Left lobe of liver (tissue), 2 donors: Measurements from ENCODE around the gene SYT7. TPM values are rescaled to one million over a fixed set of nuclear protein-coding genes. Genes with fewer than 3 reads are reported as not detected.

Experiments used
- ATAC-seq: fragments of 200-7000 bp; cut with Tn5 transposase; one replicate; pipeline ENCODE4 v1.9.1; 2020; ENCODE audit warnings: mild to moderate bottlenecking, moderate library complexity
- DNase-seq: peaks from one replicate; pipeline ENCODE4 v3.0.0-alpha.2; 2020; ENCODE audit warnings: low spot score
- total RNA-seq: library from RNA; stranded (reverse); gene quantifications from one replicate; pipeline ENCODE4 v1.2.1, GENCODE V29; 2021
- donor health status: DM: no; HTN: no; CAD: no; lungs with moderate emphysema.
- donor health status: DM: no; HTN: yes; CAD: no.

The SYT7 gene
- total RNA-seq, 1 donor from 2014 or later, result 65.6 TPM

DNA sequence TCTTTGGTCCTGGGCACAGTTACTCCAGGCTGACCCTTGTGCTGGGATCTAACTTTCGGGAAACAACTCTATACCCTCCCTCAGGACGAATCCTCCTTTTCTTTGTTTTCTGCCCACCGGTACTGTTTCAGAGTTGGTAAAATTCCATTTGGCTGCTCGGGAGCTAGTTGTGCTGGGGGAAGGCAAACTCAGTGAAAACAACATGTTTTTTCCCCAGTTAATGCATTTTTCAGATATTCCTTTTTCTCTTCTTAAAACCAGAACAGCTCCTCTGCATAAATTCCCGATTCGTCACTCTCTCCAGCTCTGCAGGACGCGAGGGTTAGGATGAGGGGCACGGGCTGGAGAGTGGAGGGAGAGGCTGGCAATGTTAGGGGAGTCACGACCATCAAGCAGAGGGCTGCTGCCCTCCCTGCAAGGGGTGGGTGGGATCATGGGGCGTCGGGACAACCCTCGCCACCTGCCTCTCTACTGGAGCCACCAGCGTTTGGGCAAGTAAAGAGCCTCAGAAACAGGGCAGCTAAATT is 41.0 kb downstream of the SYT7 start:
- ATAC-seq (no peak), DNase-seq (no peak)

GRCh38 chr11:61539006-61539405 is 41.9 kb downstream of the SYT7 start:
- ATAC-seq, result peak; percentile 27
- DNase-seq, result no peak

DNA sequence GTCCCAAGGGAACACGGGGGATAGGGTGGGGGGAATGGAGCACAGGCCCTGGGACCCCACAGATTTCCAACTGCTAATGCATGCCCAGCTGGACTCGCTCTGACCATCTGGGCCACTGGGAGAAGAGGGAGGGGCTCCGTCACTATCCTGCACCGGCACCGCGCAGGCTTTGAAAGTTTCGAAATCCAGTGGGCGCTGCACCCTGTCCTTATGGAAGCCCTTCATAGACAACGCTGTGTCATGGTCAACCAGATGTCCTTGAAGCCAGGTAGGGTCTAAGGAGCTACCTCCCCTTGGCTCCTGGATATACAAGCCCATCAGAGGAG is 42.3 kb downstream of the SYT7 start:
- ATAC-seq, result no peak
- no peak for DNase-seq

GRCh38 chr11:61537326-61537725 is 43.5 kb downstream of the SYT7 start:
- DNase-seq, result no peak
- no peak for ATAC-seq

DNA sequence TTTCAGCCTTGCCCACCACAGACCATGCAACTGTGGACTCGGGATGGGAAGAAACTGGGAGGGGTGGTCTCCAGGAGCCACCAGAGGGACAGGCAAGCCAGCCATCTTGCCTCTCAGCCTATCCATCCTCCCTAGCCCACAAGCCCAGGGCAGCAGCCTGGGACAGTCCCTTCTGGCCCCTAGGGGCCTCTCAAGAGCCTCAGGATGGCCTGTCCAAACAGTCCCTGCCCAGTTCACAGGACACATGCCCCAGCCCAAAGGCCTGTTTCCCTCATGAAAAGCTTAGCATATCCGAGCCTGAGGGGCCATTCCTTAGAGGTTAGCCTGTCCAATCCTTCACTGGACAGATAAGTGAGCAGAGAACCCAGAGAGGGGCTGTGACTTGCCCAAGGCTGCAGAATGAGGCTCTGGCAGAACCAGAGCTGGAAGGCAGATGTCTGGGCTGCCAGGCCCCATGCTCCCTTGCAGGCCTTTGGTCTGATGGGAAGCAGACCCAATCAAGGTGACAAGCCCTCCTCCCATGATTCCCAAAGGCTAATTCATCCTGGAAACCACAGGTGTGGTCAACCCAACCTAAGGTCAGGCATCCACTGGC is 44.1 kb downstream of the SYT7 start:
- DNase-seq, result no peak
- no peak for ATAC-seq

GRCh38 chr11:61535998-61536675 is 44.7 kb downstream of the SYT7 start:
- DNase-seq (no peak), ATAC-seq (no peak)

DNA sequence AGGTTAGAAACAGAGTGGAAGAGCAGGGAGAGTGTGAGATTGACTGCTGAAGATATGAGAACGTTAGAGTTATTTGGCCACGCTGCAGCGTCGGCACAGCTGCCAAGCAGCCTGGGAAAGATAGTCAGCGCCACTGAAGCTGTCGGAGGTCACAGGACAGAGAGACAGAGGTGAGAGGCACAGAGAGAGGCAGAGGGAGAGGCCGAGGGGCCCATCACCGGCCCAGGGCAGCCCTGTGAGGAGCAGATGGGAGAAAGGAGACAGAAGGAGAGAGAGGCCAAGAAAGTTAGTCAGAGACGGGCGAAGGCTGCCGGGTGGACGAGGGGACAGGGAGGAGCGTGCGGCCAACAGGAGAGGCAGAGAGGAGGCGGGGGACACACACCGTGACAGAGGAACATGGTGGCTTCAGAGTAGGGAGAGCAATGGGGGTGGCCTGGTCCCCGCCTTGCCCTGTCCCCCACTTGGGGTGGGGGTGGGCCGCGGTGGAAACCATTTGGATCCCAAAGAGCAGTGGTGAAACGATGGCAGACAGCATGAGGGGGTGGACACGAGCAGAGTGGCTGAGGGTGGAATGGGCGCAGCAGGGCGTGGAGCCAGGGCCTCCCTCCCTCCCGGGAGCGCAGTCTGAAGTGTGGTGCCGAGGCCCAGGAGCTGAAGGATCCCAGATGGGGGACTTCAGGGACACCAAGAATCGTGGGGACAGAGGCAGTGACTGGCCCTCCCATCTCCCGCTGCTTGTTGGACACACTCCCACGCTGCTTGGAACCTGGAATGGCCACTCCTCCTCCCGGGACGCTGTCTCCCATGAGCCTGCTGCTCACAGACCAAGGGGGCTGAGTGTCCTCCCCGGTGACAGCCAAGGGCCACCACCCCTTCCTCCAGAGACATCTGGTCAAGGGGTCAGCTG is 45.7 kb downstream of the SYT7 start:
- DNase-seq (no peak), ATAC-seq (no peak)

GRCh38 chr11:61534025-61534932 is 46.6 kb downstream of the SYT7 start:
- no peak for DNase-seq
- ATAC-seq, result no peak

GRCh38 chr11:61533401-61533800 is 47.5 kb downstream of the SYT7 start:
- peak; percentile 61 for DNase-seq
- peak; percentile 1 for ATAC-seq

- no peak for DNase-seq
- no peak for ATAC-seq
These were observed 47.9 kb downstream of the SYT7 start for GRCh38 chr11:61533039-61533375.

DNA sequence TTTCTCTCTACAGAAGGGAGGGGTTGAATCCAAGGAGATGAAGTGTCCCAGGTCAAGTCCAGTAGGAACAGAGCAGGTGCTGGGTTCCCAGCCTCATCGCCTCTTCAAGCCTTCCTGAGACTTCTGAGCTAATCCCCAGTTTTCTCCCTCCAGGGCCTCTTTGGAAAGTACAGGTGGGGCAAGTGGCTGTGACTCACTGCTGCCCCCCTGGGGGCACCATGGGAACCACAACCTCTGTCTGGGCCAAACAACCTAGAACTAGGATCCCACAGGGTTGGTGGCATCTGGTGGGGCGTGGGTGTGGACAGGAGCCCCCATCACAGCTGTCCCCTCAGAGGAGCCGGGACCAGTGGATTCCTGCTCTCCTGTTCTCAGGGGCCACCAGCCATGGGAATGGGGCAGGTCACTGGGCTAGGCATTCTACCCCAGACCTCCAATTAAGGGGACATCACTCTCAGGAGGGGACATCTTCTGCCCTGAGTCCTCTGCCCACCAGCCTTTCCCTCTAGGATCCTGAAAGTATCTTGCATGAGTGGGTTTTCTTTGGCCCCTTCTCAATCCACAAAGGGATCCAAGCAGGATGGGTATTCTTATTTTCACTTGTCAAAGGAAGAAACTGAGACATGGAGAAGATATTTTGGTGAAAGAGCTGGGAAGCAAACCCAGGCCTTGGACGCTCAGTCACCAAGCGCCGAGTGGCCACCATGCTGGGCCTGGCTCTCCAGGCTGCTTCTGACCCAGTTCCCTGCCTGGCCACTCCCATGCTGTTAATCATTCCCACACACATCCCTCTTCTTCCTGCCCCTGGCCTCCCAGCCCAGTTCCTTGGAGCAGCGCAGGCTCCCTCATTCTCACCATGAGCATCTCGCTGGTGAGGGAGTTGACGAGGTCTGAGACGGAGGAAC is 48.5 kb downstream of the SYT7 start:
- DNase-seq (peak; percentile 59), ATAC-seq (peak; percentile 52)

GRCh38 chr11:61531044-61531443 is 49.8 kb downstream of the SYT7 start:
- ATAC-seq, result peak; percentile 57
- peak; percentile 91 for DNase-seq

- DNase-seq (peak; percentile 96), ATAC-seq (peak; percentile 62)
These were observed 51.2 kb downstream of the SYT7 start for GRCh38 chr11:61529537-61530225.

- DNase-seq (no peak), ATAC-seq (no peak)
These were observed 52.8 kb downstream of the SYT7 start for GRCh38 chr11:61528114-61528513.

DNA sequence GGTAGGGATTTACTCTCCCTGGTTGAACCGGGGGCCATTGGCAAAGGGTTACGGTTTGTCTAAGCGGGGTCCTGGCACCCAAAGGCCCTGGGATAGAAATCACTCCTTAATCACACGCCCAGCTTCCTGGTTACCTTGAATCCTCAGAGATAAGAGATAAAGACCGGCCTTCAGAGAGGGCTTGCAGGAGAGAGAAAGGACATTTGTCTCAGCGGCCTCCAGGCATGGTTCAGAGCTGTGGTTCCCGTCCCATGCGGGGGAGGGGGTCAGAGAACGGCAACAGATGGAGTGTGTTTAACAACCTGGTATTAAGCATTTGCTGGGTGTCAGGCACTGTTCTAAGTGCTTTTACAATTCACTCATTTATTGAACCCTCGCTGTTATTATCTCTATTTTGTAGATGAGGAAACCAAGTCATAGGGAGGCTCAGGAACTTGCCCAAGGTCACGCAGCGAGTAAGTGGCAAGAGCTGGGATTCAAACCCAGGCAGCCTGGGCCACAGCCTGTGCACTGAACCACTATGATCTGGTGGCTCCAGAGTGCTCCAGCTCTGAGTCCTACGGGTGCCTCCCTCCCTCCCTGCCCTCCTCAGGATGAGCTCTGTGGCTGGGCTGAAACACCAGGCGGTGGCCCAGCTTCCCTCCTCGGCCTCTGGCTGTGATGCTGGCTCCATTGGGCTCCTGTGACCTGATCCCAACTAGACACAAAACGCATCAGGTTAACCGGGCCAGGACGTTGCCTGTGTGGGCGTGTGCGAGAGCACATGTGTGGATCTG is 53.7 kb downstream of the SYT7 start:
- no peak for DNase-seq

DNA sequence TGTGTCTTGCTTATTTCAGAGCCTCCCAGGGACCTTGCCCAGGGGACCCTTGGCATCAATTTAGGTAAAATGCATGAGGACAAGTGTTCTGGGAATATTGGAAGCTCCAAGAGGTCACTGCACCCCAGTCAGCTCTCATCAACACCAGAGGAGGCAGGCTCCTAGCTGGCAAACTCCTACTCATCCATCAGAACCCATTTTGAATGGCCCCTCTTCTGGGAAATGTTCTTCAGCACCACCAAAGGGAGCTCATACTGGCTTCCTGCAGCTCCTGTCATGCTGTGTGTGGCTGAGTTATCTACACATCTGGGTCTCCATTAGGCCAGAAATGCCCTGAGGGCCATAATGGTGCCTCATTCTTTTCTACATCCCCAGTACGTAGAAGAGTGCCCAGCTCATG is 54.6 kb downstream of the SYT7 start:
- no peak for DNase-seq
- no peak for ATAC-seq

More for the DNA sequence above, 53.7 kb downstream of the SYT7 start:
- no peak for ATAC-seq

- ATAC-seq (no peak), DNase-seq (no peak)
These were observed 55.8 kb downstream of the SYT7 start for GRCh38 chr11:61524963-61525587.

DNA sequence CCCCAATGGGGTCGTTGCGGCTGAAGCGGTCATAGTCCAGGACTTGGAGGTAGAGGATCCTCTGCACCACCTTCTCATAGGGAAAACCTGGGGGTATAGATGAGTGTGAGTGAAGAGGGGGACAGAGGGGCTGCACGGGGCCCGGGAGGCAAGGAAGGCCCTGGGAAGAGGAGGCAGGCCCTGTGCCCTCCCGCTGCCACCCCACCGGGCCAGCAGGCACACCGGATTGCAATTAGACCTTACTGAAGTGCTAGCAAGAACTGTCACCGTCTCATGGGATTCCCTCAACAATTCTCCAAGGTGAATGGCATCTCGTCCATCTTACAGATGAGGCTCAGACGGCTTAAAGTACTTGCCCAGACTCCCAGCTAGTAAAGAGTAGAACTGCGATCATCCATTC is 56.4 kb downstream of the SYT7 start:
- DNase-seq, result no peak
- no peak for ATAC-seq
